Measurements from ENCODE around the gene OR52D1. TPM values are rescaled to one million over a fixed set of nuclear protein-coding genes. Genes with fewer than 3 reads are reported as not detected.

OR52D1 gene
- total RNA-seq, result not detected

DNA sequence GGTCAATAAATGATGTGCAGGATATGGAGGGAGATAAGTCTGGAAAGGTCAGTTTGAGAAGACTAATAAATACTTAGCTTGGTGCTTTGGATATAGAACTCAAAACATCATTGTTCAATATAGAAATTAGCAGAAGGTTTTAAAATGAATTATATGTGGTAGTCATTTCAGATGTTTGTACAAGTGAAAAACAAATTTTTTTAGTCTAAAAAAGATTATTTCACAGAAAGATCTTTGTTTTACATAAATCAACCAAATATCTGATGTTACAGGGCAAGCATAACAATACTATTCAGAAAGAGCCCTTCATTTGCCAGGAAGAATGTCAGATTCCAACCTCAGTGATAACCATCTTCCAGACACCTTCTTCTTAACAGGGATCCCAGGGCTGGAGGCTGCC, at the start of gene OR52D1:
OR52D1 (plus strand) TSS at position 301 of the 400 bp plus-strand sequence; CDS start at position 323, 22 bp downstream.
- H3K27me3 Mint-ChIP-seq (ENCODE audit: low read depth), result no peaks in the 10 kb centered on the region
- H3K36me3 Mint-ChIP-seq (ENCODE audit: insufficient read depth), result no peaks in the 10 kb centered on the region
- DNase-seq, result no peak
- H3K4me3 Mint-ChIP-seq, result no peak within 1 kb of the TSS
- H3K9me3 Mint-ChIP-seq, result no peaks in the 10 kb centered on the region
- H3K4me1 Mint-ChIP-seq (ENCODE audit: low read depth), result no peaks in the 10 kb centered on the region
- ATAC-seq, result no peak

DNA sequence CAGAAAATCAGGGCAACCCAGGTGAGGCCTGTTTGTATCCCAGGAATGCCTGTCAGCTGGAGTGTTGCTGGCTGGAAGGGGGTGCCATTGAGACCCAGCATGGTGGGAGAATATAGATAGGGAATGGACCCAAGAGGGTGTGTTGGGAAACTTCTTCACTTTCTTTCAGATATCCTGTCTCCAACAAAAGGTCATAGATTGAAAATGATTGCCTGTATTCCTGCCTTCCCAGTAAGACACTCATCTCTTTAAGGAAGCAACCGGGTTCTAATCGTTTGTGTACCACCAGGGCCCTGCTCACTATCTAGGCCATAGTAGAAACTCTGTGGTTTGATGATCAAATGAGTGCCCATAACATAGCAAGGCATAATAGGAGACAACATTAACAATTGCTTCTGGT, 47.1 kb upstream of the OR52D1 start, which contains the start of gene OR51I1:
OR51I1 (minus strand) TSS at position 101 of the 400 bp plus-strand sequence; CDS start at position 101, 0 bp downstream.
- DNase-seq, result no peak
- Mint-ChIP-seq H3K4me1 (ENCODE audit: low read depth) (no peaks in the 10 kb centered on the region), H3K9me3 (no peaks in the 10 kb centered on the region), H3K27me3 (ENCODE audit: low read depth) (peaks cover 9% of the 10 kb centered on the region), H3K36me3 (ENCODE audit: insufficient read depth) (no peaks in the 10 kb centered on the region), H3K4me3 (no peak within 1 kb of the TSS)
- ATAC-seq, result no peak

DNA sequence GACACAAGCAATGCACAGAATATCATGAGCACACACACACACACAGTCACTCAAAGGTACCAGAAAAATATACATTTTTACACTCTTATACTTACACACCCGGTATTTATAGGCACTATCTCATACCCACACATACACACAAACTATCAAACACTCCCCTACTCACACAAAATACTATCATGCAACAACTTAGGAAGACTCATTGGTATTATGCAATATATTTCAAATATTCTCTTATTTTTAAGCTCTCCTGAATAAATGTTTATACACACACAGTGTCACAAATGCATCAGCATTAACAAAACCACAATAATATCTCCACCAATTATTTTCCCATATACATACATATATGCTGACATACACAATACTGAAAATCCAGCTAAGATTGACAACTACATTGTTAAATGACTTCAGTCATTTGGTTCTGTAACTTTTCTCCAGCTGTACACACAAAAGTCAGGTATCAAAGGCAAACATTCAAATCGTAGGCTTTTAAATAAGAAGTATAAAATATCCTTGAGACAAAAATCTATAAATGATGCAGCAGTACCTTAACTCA, 44.6 kb upstream of the OR52D1 start:
- DNase-seq (no peak), ATAC-seq (no peak)
- no peaks in the 10 kb centered on the region for H3K4me1 Mint-ChIP-seq (ENCODE audit: low read depth)
- H3K27me3 Mint-ChIP-seq (ENCODE audit: low read depth), result peaks cover 11% of the 10 kb centered on the region
- no peaks in the 10 kb centered on the region for H3K36me3 Mint-ChIP-seq (ENCODE audit: insufficient read depth)
- H3K9me3 Mint-ChIP-seq, result no peaks in the 10 kb centered on the region
- no peak overlapping the region for H3K4me3 Mint-ChIP-seq

DNA sequence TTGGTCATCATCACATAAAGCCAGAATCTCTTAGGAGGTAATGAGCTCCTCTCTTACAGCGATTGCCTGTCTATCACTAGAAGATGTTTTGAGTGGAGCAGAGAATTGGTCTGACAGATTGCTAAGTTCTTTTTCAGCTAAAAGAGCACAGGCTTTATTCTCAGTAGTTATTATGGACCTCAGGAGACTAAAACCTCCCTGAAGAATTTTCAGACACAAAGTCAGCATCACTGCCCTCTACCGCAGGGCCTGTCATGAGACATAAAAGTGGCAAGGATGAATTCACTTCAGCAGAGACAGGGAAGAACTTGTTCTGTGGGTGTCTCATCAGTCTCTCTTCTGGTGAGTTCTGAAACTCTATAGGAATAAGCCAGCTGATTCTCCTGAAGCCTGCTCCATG, 39.5 kb upstream of the OR52D1 start, which contains the start of gene OR51I2:
OR51I2 (plus strand) TSS at position 301 of the 400 bp plus-strand sequence. CDS start 4,166 bp downstream, outside the sequence.
- DNase-seq (no peak), ATAC-seq (no peak)
- H3K27me3 Mint-ChIP-seq (ENCODE audit: low read depth), result peaks cover 8% of the 10 kb centered on the region
- H3K36me3 Mint-ChIP-seq (ENCODE audit: insufficient read depth), result no peaks in the 10 kb centered on the region
- H3K4me1 Mint-ChIP-seq (ENCODE audit: low read depth), result no peaks in the 10 kb centered on the region
- no peak within 1 kb of the TSS for H3K4me3 Mint-ChIP-seq
- H3K9me3 Mint-ChIP-seq, result no peaks in the 10 kb centered on the region

DNA sequence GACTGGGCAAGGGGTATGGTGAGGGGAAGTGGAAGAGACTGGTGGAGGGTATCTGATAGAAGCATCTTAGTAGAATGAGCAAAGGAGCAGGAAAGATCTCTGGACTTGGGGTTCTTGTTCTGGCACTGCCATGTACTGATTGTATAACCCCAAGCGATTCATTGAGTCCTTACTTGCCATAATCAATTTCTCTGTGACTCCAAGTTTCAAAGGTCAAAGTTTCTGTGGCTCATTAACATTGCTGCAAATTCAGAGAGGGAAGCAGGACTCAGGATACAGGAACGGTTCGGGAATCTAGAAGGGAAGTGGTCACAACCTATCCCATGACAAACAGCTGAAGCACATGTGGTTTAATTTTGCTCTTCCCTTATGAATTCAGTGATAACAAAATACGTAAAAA, 39.1 kb upstream of the OR52D1 start:
- no peak for ATAC-seq
- Mint-ChIP-seq H3K36me3 (ENCODE audit: insufficient read depth) (no peaks in the 10 kb centered on the region), H3K27me3 (ENCODE audit: low read depth) (peaks cover 6% of the 10 kb centered on the region), H3K9me3 (no peaks in the 10 kb centered on the region), H3K4me3 (no peak overlapping the region), H3K4me1 (ENCODE audit: low read depth) (no peaks in the 10 kb centered on the region)
- DNase-seq, result no peak

DNA sequence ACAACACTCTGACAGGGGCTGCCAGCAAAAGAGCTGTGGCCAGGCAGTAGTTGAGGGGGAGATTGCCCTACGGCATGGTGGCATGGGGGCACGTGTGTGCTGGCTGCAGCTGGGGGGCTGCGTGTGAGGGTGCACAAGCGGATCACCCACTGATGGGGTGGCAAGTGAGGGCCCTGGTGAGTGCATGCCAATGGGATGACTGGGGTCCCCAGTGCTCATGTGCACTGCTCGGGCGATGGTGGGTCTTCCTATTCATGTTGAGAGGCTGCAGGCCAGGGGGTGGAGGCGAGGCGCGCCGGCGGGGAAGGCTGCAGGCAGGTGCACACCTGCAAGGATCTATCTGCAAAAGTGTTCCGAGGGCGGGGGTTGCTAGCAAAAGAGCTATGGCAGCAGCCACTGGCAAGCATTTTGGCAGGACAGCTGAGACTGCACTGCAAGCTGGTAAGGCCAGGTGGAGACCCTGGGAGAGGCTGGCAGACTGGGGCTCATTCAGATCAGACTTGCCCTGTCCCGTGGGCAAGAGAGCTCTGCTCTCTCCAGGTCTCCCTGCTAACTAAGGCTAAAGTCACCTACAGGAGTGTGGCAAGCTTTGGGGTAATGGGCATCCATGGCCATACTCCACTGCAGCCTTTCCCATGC, 27.4 kb upstream of the OR52D1 start:
- no peaks in the 10 kb centered on the region for H3K4me1 Mint-ChIP-seq (ENCODE audit: low read depth)
- DNase-seq (no peak), ATAC-seq (no peak)
- no peak overlapping the region for H3K4me3 Mint-ChIP-seq
- peaks cover 3% of the 10 kb centered on the region for H3K27me3 Mint-ChIP-seq (ENCODE audit: low read depth)
- peaks cover 4% of the 10 kb centered on the region for H3K9me3 Mint-ChIP-seq
- no peaks in the 10 kb centered on the region for H3K36me3 Mint-ChIP-seq (ENCODE audit: insufficient read depth)

DNA sequence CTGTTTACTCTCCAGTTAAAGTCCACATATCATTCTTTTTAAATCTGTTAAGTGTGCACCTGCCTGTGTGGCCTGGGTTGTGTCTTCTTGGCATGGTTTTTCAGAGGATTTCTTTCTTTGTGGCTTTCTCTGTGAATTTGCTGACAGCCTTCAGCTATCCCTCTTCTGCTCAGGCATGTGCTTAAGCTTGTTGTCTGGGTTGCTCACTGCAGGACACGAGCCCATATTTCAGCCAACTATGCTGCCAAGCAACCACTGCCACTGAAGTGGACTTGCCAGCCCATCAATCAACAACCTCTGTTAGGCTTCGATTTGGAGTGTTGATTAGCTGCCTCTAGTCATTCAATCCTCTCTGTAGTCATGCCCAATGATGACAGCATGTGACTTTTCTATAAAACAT, 21.0 kb upstream of the OR52D1 start:
- no peaks in the 10 kb centered on the region for H3K36me3 Mint-ChIP-seq (ENCODE audit: insufficient read depth)
- ATAC-seq (no peak), DNase-seq (no peak)
- H3K4me3 Mint-ChIP-seq, result no peak overlapping the region
- H3K9me3 Mint-ChIP-seq, result no peaks in the 10 kb centered on the region
- H3K27me3 Mint-ChIP-seq (ENCODE audit: low read depth), result peaks cover 4% of the 10 kb centered on the region
- H3K4me1 Mint-ChIP-seq (ENCODE audit: low read depth), result no peaks in the 10 kb centered on the region

DNA sequence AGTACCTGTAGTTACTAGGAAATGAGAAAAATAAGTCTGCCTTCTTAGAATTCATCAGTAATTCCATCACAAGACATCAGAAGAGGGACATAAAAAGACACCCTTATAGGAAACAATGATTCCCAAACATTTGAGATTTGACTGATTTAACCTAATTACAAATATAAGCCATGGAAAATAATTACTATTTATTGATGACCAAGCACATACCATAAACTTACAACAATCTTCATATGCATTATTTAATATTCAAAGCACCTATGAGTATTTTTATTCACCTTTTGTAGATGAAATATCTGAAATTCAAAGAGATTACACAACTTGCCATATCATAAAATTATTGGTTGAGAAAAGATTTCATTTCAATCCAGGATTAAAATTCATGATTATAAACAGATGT, 14.6 kb upstream of the OR52D1 start:
- no peak for ATAC-seq
- Mint-ChIP-seq H3K4me3 (no peak overlapping the region), H3K36me3 (ENCODE audit: insufficient read depth) (no peaks in the 10 kb centered on the region), H3K27me3 (ENCODE audit: low read depth) (peaks cover 17% of the 10 kb centered on the region), H3K9me3 (no peaks in the 10 kb centered on the region), H3K4me1 (ENCODE audit: low read depth) (no peaks in the 10 kb centered on the region)
- no peak for DNase-seq

DNA sequence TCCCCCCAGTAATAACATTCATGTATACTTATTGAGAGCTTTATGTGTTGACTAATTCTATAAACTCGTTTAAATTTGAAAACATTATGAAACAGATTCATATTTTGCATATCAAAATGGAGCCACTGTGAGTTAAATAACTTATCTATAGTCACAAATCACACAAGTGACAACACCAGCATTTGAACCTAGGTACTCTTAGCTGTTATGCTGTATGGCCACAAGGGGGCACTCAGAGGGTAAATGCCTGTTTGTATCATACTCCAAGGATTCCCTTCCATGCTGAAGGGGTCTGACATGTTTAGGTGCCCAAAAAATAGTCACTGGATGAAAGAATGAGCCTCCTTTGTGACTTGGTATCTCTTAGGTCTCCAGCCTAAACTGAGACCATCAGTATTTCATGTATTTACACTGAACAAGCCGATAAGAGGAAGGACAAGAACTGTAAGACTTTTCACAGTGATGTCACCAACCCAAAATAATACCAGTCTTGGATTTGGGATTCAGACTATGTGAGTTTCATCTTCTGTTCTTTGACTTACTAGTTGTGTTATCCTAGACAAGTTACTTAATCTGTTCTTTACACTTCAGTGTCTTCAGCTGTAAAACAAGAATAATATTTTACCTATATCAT, 12.2 kb upstream of the OR52D1 start:
- H3K36me3 Mint-ChIP-seq (ENCODE audit: insufficient read depth), result no peaks in the 10 kb centered on the region
- no peaks in the 10 kb centered on the region for H3K4me1 Mint-ChIP-seq (ENCODE audit: low read depth)
- no peaks in the 10 kb centered on the region for H3K9me3 Mint-ChIP-seq
- H3K4me3 Mint-ChIP-seq, result no peak overlapping the region
- DNase-seq (peak; percentile 23), ATAC-seq (peak in 1 of 2 donors; percentile 51)
- H3K27me3 Mint-ChIP-seq (ENCODE audit: low read depth), result peaks cover 13% of the 10 kb centered on the region

DNA sequence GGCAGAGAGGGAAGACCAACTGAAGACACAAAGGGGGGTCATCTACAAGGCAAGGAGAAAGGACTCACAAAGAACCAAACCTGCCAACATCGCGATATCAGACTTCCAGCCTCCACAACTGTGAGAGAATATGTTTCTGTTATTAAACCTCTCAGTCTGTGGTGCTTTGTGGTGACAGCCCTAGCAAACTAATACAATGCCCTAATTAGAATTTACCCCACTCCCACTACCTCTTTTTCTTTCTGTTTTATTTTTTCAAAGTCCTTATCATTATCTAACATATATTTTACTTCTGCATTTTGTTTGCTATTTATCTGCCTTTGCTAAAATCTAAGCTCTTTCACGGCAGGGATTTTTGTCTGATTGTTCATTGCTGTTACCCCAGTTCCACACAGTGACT, 2.5 kb upstream of the OR52D1 start:
- no peak for ATAC-seq
- H3K4me1 Mint-ChIP-seq (ENCODE audit: low read depth), result no peaks in the 10 kb centered on the region
- H3K36me3 Mint-ChIP-seq (ENCODE audit: insufficient read depth), result no peaks in the 10 kb centered on the region
- no peak for DNase-seq
- no peaks in the 10 kb centered on the region for H3K27me3 Mint-ChIP-seq (ENCODE audit: low read depth)
- H3K4me3 Mint-ChIP-seq, result no peak overlapping the region
- H3K9me3 Mint-ChIP-seq, result no peaks in the 10 kb centered on the region

DNA sequence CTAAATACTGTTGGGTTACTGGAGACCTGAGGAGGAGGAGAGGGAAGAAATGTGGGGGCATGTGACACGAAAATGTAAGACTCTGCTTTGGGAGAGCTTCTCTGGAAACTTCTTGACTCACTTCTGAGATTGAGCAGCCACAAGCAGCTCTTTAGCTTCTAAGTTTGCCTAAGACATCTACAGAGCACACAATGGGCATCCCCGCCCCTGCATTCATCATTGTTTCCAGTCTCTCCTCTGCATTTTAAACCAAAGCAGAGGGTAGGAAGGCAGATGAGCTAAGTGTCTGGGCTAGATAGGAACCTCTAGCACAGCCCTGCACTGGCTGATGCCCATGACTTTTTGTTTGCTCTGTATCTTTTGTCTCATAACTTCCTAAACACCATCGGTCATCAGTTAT, 2.1 kb upstream of the OR52D1 start:
- Mint-ChIP-seq H3K4me3 (no peak overlapping the region), H3K36me3 (ENCODE audit: insufficient read depth) (no peaks in the 10 kb centered on the region), H3K9me3 (no peaks in the 10 kb centered on the region), H3K4me1 (ENCODE audit: low read depth) (no peaks in the 10 kb centered on the region), H3K27me3 (ENCODE audit: low read depth) (no peaks in the 10 kb centered on the region)
- peak; percentile 18 to 23 for ATAC-seq
- no peak for DNase-seq

DNA sequence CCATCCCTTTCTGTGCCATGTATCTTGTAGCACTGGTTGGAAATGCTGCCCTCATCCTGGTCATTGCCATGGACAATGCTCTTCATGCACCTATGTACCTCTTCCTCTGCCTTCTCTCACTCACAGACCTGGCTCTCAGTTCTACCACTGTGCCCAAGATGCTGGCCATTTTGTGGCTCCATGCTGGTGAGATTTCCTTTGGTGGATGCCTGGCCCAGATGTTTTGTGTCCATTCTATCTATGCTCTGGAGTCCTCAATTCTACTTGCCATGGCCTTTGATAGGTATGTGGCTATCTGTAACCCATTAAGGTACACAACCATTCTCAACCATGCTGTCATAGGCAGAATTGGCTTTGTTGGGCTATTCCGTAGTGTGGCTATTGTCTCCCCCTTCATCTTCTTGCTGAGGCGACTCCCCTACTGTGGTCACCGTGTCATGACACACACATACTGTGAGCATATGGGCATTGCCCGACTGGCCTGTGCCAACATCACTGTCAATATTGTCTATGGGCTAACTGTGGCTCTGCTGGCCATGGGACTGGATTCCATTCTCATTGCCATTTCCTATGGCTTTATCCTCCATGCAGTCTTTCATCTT, 414 bp downstream of the OR52D1 start:
- no peaks in the 10 kb centered on the region for H3K27me3 Mint-ChIP-seq (ENCODE audit: low read depth)
- H3K4me1 Mint-ChIP-seq (ENCODE audit: low read depth), result no peaks in the 10 kb centered on the region
- no peak for DNase-seq
- H3K4me3 Mint-ChIP-seq, result no peak overlapping the region
- no peaks in the 10 kb centered on the region for H3K9me3 Mint-ChIP-seq
- H3K36me3 Mint-ChIP-seq (ENCODE audit: insufficient read depth), result no peaks in the 10 kb centered on the region
- ATAC-seq, result no peak

DNA sequence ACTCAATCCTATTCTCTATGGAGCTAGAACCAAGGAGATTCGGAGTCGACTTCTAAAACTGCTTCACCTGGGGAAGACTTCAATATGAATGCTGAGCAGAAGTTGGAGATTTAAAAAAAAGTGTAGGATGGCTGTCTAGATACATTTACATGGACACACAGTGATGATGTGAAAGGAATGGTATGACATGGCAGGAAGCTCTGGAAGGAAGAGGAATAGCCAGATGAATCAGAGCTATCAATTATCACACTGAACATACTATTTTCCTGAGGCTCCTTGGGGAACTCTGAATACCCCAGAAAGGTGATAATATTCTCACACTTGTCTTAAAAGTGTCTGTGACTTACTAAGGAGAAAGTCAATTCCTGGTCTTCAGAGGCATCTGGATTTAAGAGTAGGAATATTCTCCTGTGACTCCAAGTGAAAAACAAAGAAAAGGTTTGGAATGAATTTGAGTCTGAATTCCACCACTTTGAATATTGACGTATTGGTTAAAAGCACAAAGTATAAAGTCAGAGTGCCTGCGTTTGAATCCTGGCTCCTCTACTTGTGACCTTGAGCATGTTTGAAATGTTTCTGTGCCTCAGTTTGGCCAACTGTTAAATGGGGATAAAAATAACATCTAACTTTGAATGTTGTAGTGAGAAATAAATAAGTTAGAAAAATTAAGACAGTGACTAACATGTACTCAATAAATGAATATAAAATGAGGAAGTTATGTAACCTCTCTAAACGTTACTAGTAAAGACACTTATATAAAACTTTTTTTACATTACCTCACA, 1.3 kb downstream of the OR52D1 start:
- ATAC-seq (no peak), DNase-seq (no peak)
- no peaks in the 10 kb centered on the region for H3K9me3 Mint-ChIP-seq
- no peak overlapping the region for H3K4me3 Mint-ChIP-seq
- no peaks in the 10 kb centered on the region for H3K36me3 Mint-ChIP-seq (ENCODE audit: insufficient read depth)
- H3K27me3 Mint-ChIP-seq (ENCODE audit: low read depth), result no peaks in the 10 kb centered on the region
- no peaks in the 10 kb centered on the region for H3K4me1 Mint-ChIP-seq (ENCODE audit: low read depth)

DNA sequence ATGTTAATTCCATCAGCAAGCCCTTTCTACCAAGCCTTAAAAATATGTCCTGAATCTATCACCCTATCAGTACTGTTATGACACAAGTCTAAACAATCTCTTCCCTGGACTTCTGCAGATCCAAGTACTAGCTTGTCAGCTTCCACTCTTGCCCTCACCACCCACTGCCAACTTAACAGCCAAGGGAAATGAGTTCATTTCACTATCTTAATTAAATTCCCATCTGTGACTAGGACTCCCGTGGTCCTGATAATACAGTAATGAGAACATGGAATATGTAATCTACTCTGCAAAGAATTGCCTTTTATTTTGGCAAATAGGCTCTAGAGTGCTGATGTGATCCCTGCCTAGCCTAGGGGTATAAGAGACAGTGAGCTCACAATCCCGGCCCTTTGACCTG, 11.2 kb downstream of the OR52D1 start:
- DNase-seq (no peak), ATAC-seq (no peak)
- Mint-ChIP-seq H3K4me3 (no peak overlapping the region), H3K27me3 (ENCODE audit: low read depth) (no peaks in the 10 kb centered on the region), H3K36me3 (ENCODE audit: insufficient read depth) (no peaks in the 10 kb centered on the region), H3K4me1 (ENCODE audit: low read depth) (no peaks in the 10 kb centered on the region), H3K9me3 (no peaks in the 10 kb centered on the region)
